Glutamatergic neuron (in vitro differentiated cells): Measurements from ENCODE around the gene MYO1E. TPM values are rescaled to one million over a fixed set of nuclear protein-coding genes. Genes with fewer than 3 reads are reported as not detected.
"Not testable (repeated sequence)": the region's sequence is repeated elsewhere in the genome, so short reads cannot be mapped to it uniquely, and the experiment has no call there.

Source experiments
- DNase-seq: peaks from one replicate; pipeline ENCODE4 v3.0.0; 2022
- H3K27ac Mint-ChIP-seq: one replicate; pipeline ENCODE4 v1.8.0; 2020; ENCODE audit warnings: mild to moderate bottlenecking, mixed read lengths, inconsistent platforms; ENCODE audit not compliant: unreplicated experiment
- H3K27me3 Mint-ChIP-seq: one replicate; pipeline ENCODE4 v1.8.0; 2020; ENCODE audit warnings: mild to moderate bottlenecking, moderate library complexity, mixed read lengths, inconsistent platforms; ENCODE audit not compliant: unreplicated experiment
- H3K36me3 Mint-ChIP-seq: one replicate; pipeline ENCODE4 v1.8.0; 2020; ENCODE audit warnings: mild to moderate bottlenecking, mixed read lengths, inconsistent platforms; ENCODE audit not compliant: unreplicated experiment
- H3K4me1 Mint-ChIP-seq: one replicate; pipeline ENCODE4 v1.8.0; 2020; ENCODE audit warnings: mild to moderate bottlenecking, low read depth, mixed read lengths, inconsistent platforms; ENCODE audit not compliant: unreplicated experiment
- H3K4me3 Mint-ChIP-seq: one replicate; pipeline ENCODE4 v1.8.0; 2020; ENCODE audit warnings: mild to moderate bottlenecking, mixed read lengths, inconsistent platforms; ENCODE audit not compliant: unreplicated experiment
- H3K9me3 Mint-ChIP-seq: one replicate; pipeline ENCODE4 v1.8.0; 2020; ENCODE audit warnings: mild to moderate bottlenecking, moderate library complexity, mixed read lengths, inconsistent platforms; ENCODE audit not compliant: unreplicated experiment
- total RNA-seq: library from RNA; stranded (reverse); fragmentation: NEBNext Ultra II Directional; extraction: Animal tissue kit (Norgen Biotek cat#: 25700); gene quantifications from one replicate; pipeline ENCODE4 v1.2.1, GENCODE V29; 2021; ENCODE audit not compliant: unreplicated experiment
- TF ChIP-seq, protein P1 (sequence below): fragments of 200-600 bp; sonication (generic); IDR thresholded peaks from one replicate; pipeline ENCODE4 v1.5.0; 2021; ENCODE audit not compliant: partially characterized antibody, unreplicated experiment

Gene MYO1E
- total RNA-seq, 1 donor from 2014 or later: 7.9 TPM

- Mint-ChIP-seq H3K9me3 (no peaks in the 10 kb centered on the region), H3K4me3 (no peak overlapping the region), H3K27ac (no peak overlapping the region), H3K36me3 (no peaks in the 10 kb centered on the region), H3K27me3 (peaks cover 3% of the 10 kb centered on the region), H3K4me1 (no peaks in the 10 kb centered on the region)
- DNase-seq: no peak
- TF ChIP-seq, protein P1, sequence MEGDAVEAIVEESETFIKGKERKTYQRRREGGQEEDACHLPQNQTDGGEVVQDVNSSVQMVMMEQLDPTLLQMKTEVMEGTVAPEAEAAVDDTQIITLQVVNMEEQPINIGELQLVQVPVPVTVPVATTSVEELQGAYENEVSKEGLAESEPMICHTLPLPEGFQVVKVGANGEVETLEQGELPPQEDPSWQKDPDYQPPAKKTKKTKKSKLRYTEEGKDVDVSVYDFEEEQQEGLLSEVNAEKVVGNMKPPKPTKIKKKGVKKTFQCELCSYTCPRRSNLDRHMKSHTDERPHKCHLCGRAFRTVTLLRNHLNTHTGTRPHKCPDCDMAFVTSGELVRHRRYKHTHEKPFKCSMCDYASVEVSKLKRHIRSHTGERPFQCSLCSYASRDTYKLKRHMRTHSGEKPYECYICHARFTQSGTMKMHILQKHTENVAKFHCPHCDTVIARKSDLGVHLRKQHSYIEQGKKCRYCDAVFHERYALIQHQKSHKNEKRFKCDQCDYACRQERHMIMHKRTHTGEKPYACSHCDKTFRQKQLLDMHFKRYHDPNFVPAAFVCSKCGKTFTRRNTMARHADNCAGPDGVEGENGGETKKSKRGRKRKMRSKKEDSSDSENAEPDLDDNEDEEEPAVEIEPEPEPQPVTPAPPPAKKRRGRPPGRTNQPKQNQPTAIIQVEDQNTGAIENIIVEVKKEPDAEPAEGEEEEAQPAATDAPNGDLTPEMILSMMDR: no peak
Observed at GRCh38 chr15:59148153-59148833, 224.4 kb downstream of the MYO1E start.

GRCh38 chr15:59147666-59148065 is 225.0 kb downstream of the MYO1E start:
- Mint-ChIP-seq H3K36me3 (no peaks in the 10 kb centered on the region), H3K4me1 (no peaks in the 10 kb centered on the region), H3K4me3 (no peak overlapping the region), H3K27me3 (peaks cover 3% of the 10 kb centered on the region), H3K27ac (no peak overlapping the region), H3K9me3 (no peaks in the 10 kb centered on the region)
- DNase-seq: no peak
- TF ChIP-seq, protein P1: no peak

- H3K4me1 Mint-ChIP-seq, DNase-seq, H3K36me3 Mint-ChIP-seq, H3K9me3 Mint-ChIP-seq, H3K27me3 Mint-ChIP-seq, H3K4me3 Mint-ChIP-seq, H3K27ac Mint-ChIP-seq: not testable (repeated sequence)
Observed at GRCh38 chr15:59144594-59144993, 228.1 kb downstream of the MYO1E start.

DNA sequence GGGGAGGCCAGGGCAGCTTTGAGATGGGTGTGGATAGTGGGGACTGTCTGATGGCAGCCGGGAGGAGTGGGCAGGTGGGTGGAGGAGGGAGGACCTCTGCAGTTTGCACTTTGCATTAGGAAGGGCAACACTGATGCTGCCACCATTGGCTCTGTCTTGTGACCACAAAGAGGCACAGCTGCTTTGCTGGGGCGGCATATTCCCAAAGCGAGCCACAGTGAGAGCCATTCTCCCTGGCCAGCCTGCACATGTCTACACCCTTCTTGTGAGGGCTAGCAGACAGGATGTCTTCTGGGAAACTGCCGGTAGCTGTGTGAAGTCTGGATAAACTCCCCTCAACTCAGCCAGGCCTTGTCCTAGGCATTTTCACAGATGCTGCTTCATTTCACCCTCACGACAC is 229.4 kb downstream of the MYO1E start:
- Mint-ChIP-seq H3K27me3 (peaks cover 1% of the 10 kb centered on the region), H3K27ac (no peak overlapping the region), H3K4me3 (no peak overlapping the region), H3K36me3 (no peaks in the 10 kb centered on the region), H3K9me3 (no peaks in the 10 kb centered on the region), H3K4me1 (no peaks in the 10 kb centered on the region)
- TF ChIP-seq, protein P1: no peak
- DNase-seq: no peak

- Mint-ChIP-seq H3K4me1 (no peaks in the 10 kb centered on the region), H3K4me3 (no peak overlapping the region)
Observed at GRCh38 chr15:59140422-59141226, 232.0 kb downstream of the MYO1E start.

More at GRCh38 chr15:59140422-59141226, 232.0 kb downstream of the MYO1E start:
- Mint-ChIP-seq H3K36me3 (no peaks in the 10 kb centered on the region), H3K27ac (no peak overlapping the region), H3K9me3 (no peaks in the 10 kb centered on the region), H3K27me3 (no peaks in the 10 kb centered on the region)
- TF ChIP-seq, protein P1: no peak
- no peak for DNase-seq
